K562 (cell line): Measurements from ENCODE around the gene OTUD1. TPM values are rescaled to one million over a fixed set of nuclear protein-coding genes. Genes with fewer than 3 reads are reported as not detected.

Source experiments
- ARID1B ChIP-seq: fragments of 450-650 bp; IDR thresholded peaks from 2 replicates; pipeline ENCODE4 v1.6.1; 2016; ENCODE audit warnings: antibody characterized with exemption, mild to moderate bottlenecking, inconsistent platforms
- CCNT2 ChIP-seq: IDR thresholded peaks from 2 replicates; pipeline ENCODE4 v1.6.1; 2011; ENCODE audit warnings: borderline replicate concordance, low read depth, mild to moderate bottlenecking, moderate library complexity, mixed read lengths, low read length; ENCODE audit not compliant: insufficient read length; ENCODE audit errors: extremely low read depth
- CREB1 ChIP-seq, 2 experiments: sonication (generic) in 1 of 2; formaldehyde crosslinking in 1 of 2; IDR thresholded peaks; 2 replicates each; pipeline versions ENCODE4 v1.6.1 to v1.8.0; 2012 to 2022; ENCODE audit warnings: inconsistent platforms in 1 of 2, mild to moderate bottlenecking in 1 of 2, missing genetic modification reagents in 1 of 2, moderate library complexity in 1 of 2
- EGR1 ChIP-seq: fragments of 450-650 bp; conservative IDR thresholded peaks from 2 replicates; pipeline ENCODE4 v1.6.1; 2017; ENCODE audit warnings: mild to moderate bottlenecking
- EP400 ChIP-seq: fragments of 450-650 bp; IDR thresholded peaks from 2 replicates; pipeline ENCODE4 v1.6.1; 2017; ENCODE audit warnings: antibody characterized with exemption, mild to moderate bottlenecking, moderate library complexity
- FOXK2 ChIP-seq, 2 experiments: fragments of 450-650 bp; IDR thresholded peaks in 1 of 2; conservative IDR thresholded peaks in 1 of 2; 2 replicates each; pipeline ENCODE4 v1.6.1; 2016; ENCODE audit warnings: low read depth in 2 of 2, mild to moderate bottlenecking in 1 of 2
- GATAD2B ChIP-seq: fragments of 450-650 bp; IDR thresholded peaks from 2 replicates; pipeline ENCODE4 v1.6.1; 2017; ENCODE audit warnings: mild to moderate bottlenecking, borderline replicate concordance
- GTF2E2 ChIP-seq: fragments of 200-800 bp; sonication (Bioruptor generic); IDR thresholded peaks from 2 replicates; pipeline ENCODE4 v1.6.1; 2016; ENCODE audit warnings: missing genetic modification characterization, missing compliant biosample characterization
- GTF3C2 ChIP-seq: IDR thresholded peaks from 3 replicates; pipeline ENCODE4 v1.6.1; 2011; ENCODE audit warnings: borderline replicate concordance, mild to moderate bottlenecking, moderate library complexity; ENCODE audit not compliant: insufficient read length; ENCODE audit errors: extremely low read depth
- HNRNPH1 ChIP-seq: fragments of 200-400 bp; formaldehyde crosslinking; optimal IDR thresholded peaks from 2 replicates; pipeline ENCODE3; 2017; ENCODE audit warnings: low read depth, mild to moderate bottlenecking, low read length, moderate library complexity
- MAX ChIP-seq: sonication (generic); formaldehyde crosslinking; IDR thresholded peaks from 2 replicates; pipeline ENCODE4 v1.9.0; 2022; ENCODE audit warnings: mild to moderate bottlenecking, missing genetic modification reagents
- MEF2A ChIP-seq: IDR thresholded peaks from 2 replicates; pipeline ENCODE4 v1.6.1; 2011; ENCODE audit warnings: low read depth, mild to moderate bottlenecking, low read length, moderate library complexity; ENCODE audit not compliant: control insufficient read depth
- NFATC3 ChIP-seq: fragments of 450-650 bp; IDR thresholded peaks from 2 replicates; pipeline ENCODE4 v1.6.1; 2017; ENCODE audit warnings: mild to moderate bottlenecking
- NR4A1 ChIP-seq, 2 experiments: fragments of 250-450 bp in 1 of 2; fragments of 450-650 bp in 1 of 2; sonication (Bioruptor Pico) in 1 of 2; IDR thresholded peaks; 2 replicates each; pipeline versions ENCODE4 v1.4.0 to v1.6.1; 2016 to 2020; ENCODE audit warnings: mild to moderate bottlenecking in 2 of 2, missing compliant biosample characterization in 1 of 2, missing genetic modification characterization in 1 of 2, moderate library complexity in 1 of 2
- PHF8 ChIP-seq: fragments of 200-600 bp; sonication (generic); IDR thresholded peaks from 2 replicates; pipeline ENCODE4 v1.6.1; 2012; ENCODE audit warnings: mixed run types, mild to moderate bottlenecking, inconsistent platforms, low read length, moderate library complexity, borderline replicate concordance
- POLR2A ChIP-seq: fragments of 450-650 bp; conservative IDR thresholded peaks from 2 replicates; pipeline ENCODE4 v1.6.1; 2016
- SAFB ChIP-seq: fragments of 200-400 bp; formaldehyde crosslinking; IDR thresholded peaks from 2 replicates; pipeline ENCODE4 v1.6.1; 2017; ENCODE audit warnings: low read depth, low read length, borderline replicate concordance
- VEZF1 ChIP-seq: fragments of 200-800 bp; sonication (Bioruptor generic); IDR thresholded peaks from 2 replicates; pipeline ENCODE4 v1.6.1; 2017; ENCODE audit warnings: missing genetic modification characterization, missing compliant biosample characterization
- ZBTB43 ChIP-seq: sonication (generic); formaldehyde crosslinking; IDR thresholded peaks from 2 replicates; pipeline ENCODE4 v1.8.0; 2023; ENCODE audit warnings: mild to moderate bottlenecking, missing genetic modification reagents
- ZNF282 ChIP-seq: sonication (generic); formaldehyde crosslinking; IDR thresholded peaks from 2 replicates; pipeline ENCODE4 v1.8.1; 2023; ENCODE audit warnings: missing genetic modification reagents
- ZNF507 ChIP-seq: conservative IDR thresholded peaks from 2 replicates; pipeline ENCODE4 v1.6.1; 2017; ENCODE audit warnings: missing genetic modification characterization, missing compliant biosample characterization
- polyA plus RNA-seq, 8 experiments: library from polyadenylated mRNA; depleted of rRNA in 4 of 8; stranded (reverse) in 5 of 8; unstranded in 3 of 8; fragments of >200 nt; fragmentation: Nextera tagmentation in 2 of 8; fragmentation: Illumina TruSeq in 1 of 8; extraction: Ambion mirVana in 2 of 8; extraction: Trizol in 1 of 8; gene quantifications; 2 replicates each; pipeline versions ENCODE4 v1.2.1 to v1.2.3, GENCODE V29; 2011 to 2014; ENCODE audit warnings: inconsistent platforms in 1 of 8, missing spikeins in 1 of 8
- total RNA-seq, 7 experiments: library from RNA; depleted of rRNA in 6 of 7; stranded (reverse); fragments of >200 nt in 6 of 7; fragmentation: Illumina TruSeq in 2 of 7; extraction: Trizol in 2 of 7; gene quantifications; 2 replicates each; pipeline versions ENCODE4 v1.2.1 to v1.2.3, GENCODE V29; 2011 to 2021; ENCODE audit warnings: low replicate concordance in 1 of 7

Gene OTUD1
- total and polyA plus RNA-seq, 9 of the 15 experiments (the other 6 are each of a cell fraction or from before 2014, with no cell fraction given): 0.29 to 2.0 (median 0.49) TPM

GRCh38 chr10:23438547-23439451 is at the start of gene OTUD1 (continued):
- TF ChIP-seq VEZF1 (CRISPR knock-in tag): peak; percentile 96
- peak; percentile 92 for TF ChIP-seq SAFB
- no peak for TF ChIP-seq MEF2A
- 0 out of 2 replicates have a peak, but pooled peaks have one; percentile 48 for TF ChIP-seq POLR2A
- no peak for TF ChIP-seq ZNF282
- no peak for TF ChIP-seq ZBTB43 (CRISPR knock-in tag)
- TF ChIP-seq EGR1: peak; percentile 76
- peak; percentile 89 for TF ChIP-seq FOXK2 (conservative IDR thresholded peaks at IDR 0.05 in 1 of 2, IDR thresholded peaks at IDR 0.05 in 1 of 2; ENCODE audit: low read depth in 2 of 2)
- 0 out of 2 replicates have a peak, but pooled peaks have one; percentile 54 for TF ChIP-seq NR4A1 (CRISPR knock-in tag; IDR thresholded peaks at IDR 0.05)
- no peak for TF ChIP-seq NR4A1 (tag; IDR thresholded peaks at IDR 0.05)
- TF ChIP-seq GTF2E2 (tag): no peak
- TF ChIP-seq MAX (CRISPR knock-in tag): 0 out of 2 replicates have a peak, but pooled peaks have one; percentile 46
- peak; percentile 73; the same call in 1 of the 2 replicates for TF ChIP-seq GATAD2B
- TF ChIP-seq PHF8: peak; percentile 70; the same call in 1 of the 2 replicates
- TF ChIP-seq GTF3C2: no peak
- no peak for TF ChIP-seq NFATC3
- peak; percentile 94 for TF ChIP-seq CREB1 (IDR thresholded peaks at IDR 0.05)
- TF ChIP-seq CREB1 (CRISPR knock-in tag; IDR thresholded peaks at IDR 0.05): peak; percentile 87
- TF ChIP-seq CCNT2: peak; percentile 89
- TF ChIP-seq ZNF507: no peak
- TF ChIP-seq EP400: peak; percentile 42; the same call in 1 of the 2 replicates
- TF ChIP-seq HNRNPH1: no peak
- no peak for TF ChIP-seq ARID1B
